ENCODE results near the gene FMNL2.

FMNL2 gene

DNA sequence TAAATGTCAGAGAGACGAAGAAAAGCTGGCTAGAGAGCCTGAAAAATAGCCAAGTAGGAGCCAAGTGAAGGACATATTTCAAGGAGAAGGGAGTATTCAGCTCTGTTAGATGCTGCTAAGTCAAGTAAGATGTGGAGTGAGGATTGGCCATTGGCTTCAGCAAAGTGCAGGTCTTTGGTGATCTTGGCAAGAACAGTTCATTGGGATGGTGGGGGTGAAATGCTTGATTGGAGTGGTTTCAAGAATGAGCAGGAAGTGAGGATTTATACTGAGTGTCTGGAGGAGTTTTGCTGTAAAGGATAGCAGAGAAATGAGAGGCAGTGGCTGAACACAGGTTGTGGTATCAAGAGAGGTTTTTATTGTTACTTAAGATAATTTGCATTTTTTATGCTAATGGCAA is 242.6 kb downstream of the FMNL2 start:
- POLR2A ChIA-PET: no interaction called here
- TF ChIP-seq, protein P1, sequence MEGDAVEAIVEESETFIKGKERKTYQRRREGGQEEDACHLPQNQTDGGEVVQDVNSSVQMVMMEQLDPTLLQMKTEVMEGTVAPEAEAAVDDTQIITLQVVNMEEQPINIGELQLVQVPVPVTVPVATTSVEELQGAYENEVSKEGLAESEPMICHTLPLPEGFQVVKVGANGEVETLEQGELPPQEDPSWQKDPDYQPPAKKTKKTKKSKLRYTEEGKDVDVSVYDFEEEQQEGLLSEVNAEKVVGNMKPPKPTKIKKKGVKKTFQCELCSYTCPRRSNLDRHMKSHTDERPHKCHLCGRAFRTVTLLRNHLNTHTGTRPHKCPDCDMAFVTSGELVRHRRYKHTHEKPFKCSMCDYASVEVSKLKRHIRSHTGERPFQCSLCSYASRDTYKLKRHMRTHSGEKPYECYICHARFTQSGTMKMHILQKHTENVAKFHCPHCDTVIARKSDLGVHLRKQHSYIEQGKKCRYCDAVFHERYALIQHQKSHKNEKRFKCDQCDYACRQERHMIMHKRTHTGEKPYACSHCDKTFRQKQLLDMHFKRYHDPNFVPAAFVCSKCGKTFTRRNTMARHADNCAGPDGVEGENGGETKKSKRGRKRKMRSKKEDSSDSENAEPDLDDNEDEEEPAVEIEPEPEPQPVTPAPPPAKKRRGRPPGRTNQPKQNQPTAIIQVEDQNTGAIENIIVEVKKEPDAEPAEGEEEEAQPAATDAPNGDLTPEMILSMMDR (IDR thresholded peaks at IDR 0.05; ENCODE audit: insufficient read depth, low read length, missing control alignments): no peak
- no peak for DNase-seq (ENCODE audit: low read depth, low spot score)
- CTCF ChIA-PET: interaction anchor here (0.7 kb wide), 1 partner anchor 390 kb away, joined by 3 read pairs; no protein-coding TSS in a partner anchor
- no peak overlapping the region for H3K4me3 ChIP-seq (ENCODE audit: low read depth, low read length)

DNA sequence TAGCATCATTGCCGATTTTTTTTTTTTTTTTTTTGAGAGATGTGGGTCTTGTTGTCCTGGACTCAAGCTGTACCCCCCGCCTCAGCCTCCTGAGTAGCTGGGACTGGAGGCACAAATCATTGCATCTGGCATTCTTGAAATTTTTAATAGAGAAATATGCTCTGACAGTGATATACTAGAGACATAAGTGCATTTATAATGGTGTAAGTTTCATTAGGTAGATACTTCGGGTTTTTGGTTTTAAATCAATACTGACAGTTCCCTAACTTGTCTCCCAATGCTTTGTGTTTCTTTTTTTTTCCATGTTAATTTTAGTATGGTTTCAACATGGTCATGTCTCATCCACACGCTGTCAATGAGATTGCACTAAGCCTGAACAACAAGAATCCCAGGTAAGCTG is 243.6 kb downstream of the FMNL2 start:
- ChIA-PET POLR2A (no interaction called here), CTCF (no interaction called here)
- no peak for DNase-seq (ENCODE audit: low read depth, low spot score)
- TF ChIP-seq, protein P1 (IDR thresholded peaks at IDR 0.05; ENCODE audit: insufficient read depth, low read length, missing control alignments): no peak
- no peak overlapping the region for H3K4me3 ChIP-seq (ENCODE audit: low read depth, low read length)

DNA sequence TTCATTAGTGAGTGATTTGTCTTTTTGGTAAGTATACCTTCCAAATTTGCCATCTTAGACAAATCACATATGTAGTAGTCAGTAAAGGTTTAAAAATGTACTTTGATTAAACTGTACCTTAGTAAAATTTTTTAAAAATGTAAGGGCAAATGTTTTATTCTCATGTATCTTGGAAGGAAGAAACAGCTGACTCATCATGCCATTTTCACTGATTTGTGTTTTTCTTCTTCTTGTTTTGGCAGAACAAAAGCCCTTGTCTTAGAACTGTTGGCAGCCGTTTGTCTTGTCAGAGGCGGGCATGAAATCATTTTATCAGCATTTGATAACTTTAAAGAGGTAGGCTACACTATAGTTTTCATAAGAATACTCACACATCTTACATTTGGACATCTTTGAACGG is 245.7 kb downstream of the FMNL2 start:
- TF ChIP-seq, protein P1 (IDR thresholded peaks at IDR 0.05; ENCODE audit: insufficient read depth, low read length, missing control alignments): no peak
- ChIA-PET POLR2A (no interaction called here), CTCF (no interaction called here)
- no peak overlapping the region for H3K4me3 ChIP-seq (ENCODE audit: low read depth, low read length)
- no peak for DNase-seq (ENCODE audit: low read depth, low spot score)

DNA sequence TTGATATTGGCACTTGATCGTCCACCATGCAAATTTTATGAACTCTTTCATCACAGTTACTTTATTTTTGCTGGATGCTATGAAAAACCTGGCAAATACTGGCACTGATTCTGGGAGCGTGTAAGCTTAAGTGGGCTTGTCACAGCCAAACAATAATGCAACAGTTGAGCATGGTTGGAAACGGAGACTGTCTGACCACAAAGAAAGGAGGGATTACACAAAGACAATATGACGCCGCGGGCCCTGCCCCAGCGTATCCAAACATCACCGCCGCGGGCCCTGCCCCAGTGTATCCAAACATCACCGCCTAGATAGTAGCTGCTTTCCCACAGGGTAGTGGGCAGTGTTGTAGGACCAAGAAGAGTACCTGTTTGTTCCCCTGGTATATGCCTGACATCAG is 246.4 kb downstream of the FMNL2 start:
- no peak for DNase-seq (ENCODE audit: low read depth, low spot score)
- ChIA-PET CTCF (interaction anchor here (1.3 kb wide), 1 partner anchor 54 kb away, joined by 3 read pairs; no protein-coding TSS in a partner anchor), POLR2A (no interaction called here)

DNA sequence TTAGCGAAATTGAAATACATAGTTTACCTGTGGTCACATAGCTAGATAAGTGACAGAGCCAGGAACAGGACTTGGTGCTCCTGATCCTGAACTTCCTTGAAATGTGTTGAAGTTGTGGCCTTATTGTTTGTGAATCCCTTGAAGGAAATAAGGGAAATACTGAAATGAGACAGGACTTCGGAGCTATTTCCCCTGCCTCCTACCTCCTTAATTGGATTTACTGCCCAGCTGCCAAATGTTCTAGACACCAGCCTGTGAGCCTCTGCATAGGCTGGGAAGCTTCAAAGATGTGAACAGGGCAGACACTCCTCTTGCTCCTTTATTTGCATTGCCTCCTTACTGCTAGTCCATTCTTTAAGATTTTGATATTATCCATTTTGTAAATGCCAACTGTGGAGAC is 247.1 kb downstream of the FMNL2 start:
- POLR2A ChIA-PET: no interaction called here
- TF ChIP-seq, protein P1 (IDR thresholded peaks at IDR 0.05; ENCODE audit: insufficient read depth, low read length, missing control alignments): no peak
- no peak for DNase-seq (ENCODE audit: low read depth, low spot score)
- H3K4me3 ChIP-seq (ENCODE audit: low read depth, low read length): no peak overlapping the region
- CTCF ChIA-PET: interaction anchor here (0.9 to 1.3 kb wide), 3 partner anchors 8 to 53 kb away, joined by 3 read pairs; no protein-coding TSS in a partner anchor

More for the DNA sequence above, 246.4 kb downstream of the FMNL2 start:
- TF ChIP-seq, protein P1 (IDR thresholded peaks at IDR 0.05; ENCODE audit: insufficient read depth, low read length, missing control alignments): no peak
- no peak overlapping the region for H3K4me3 ChIP-seq (ENCODE audit: low read depth, low read length)

DNA sequence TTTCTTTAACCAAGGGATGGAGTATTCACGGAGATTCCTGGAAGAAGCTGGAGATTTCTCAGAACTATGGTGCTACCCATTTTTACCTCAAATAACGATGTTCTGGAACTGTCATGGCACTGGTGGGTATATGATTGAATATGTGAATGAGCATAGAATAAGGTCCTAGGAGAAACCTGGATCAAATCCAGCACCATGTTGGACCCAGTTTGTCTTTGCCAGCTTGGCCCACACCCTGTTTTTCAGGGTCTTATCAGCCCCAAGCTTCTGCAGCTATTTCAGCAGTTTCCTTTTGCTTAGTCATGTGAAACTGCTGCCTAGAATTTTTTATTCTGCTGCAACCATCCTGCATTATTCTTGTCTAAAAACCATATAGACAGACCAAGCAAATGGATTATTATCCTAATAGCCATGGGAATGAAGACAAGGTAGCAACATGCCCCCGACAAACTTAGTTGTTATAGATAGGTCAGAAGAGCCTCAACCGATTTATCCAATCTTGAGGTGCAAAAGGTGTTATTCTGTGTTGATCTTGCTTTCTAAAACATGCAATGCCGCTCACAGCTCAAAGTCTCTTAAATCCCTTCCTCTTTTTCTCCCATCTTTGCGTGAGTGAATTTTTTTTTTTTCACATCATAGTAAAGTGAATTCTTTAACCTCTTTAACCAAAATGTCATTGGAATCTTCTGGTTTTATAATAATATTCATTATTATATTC is 248.7 kb downstream of the FMNL2 start:
- TF ChIP-seq, protein P1 (IDR thresholded peaks at IDR 0.05; ENCODE audit: insufficient read depth, low read length, missing control alignments): no peak
- no peak for DNase-seq (ENCODE audit: low read depth, low spot score)
- CTCF ChIA-PET: interaction anchor here (0.6 to 2.0 kb wide), 4 partner anchors 8 to 137 kb away, joined by 3 to 4 read pairs (median 3); no protein-coding TSS in a partner anchor
- POLR2A ChIA-PET: no interaction called here
- H3K4me3 ChIP-seq (ENCODE audit: low read depth, low read length): no peak overlapping the region

Data from AG04449 (cell line).